ENCODE results near the gene TIMM10.
A peak's percentile ranks its signal among the peaks of the same experiment; 100 is the strongest.

Gene TIMM10

DNA sequence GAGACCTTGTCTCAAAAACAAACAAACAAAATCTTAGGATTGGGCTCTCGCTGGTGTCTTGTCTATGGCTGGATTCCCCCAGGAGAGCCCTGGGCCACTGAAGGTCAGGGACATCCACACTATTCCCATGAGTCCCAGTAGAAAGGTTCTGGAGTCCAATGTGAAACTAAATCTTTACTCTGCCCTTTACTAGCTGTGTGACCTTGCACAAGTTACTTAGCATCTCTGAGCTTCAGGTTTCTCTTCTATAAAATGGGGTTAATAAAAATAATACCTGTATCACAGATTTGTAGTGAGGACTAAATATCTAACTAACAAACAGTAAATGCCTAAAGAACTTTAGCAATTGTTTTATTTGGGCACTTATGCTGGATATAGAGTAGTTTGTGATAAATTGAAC, 24.0 kb downstream of the TIMM10 start:
- H3K27ac Mint-ChIP-seq = no peak overlapping the region
- no peaks in the 10 kb centered on the region for H3K4me1 Mint-ChIP-seq (ENCODE audit: low read depth)
- intact Hi-C loops (cut with micrococcal nuclease) = no loop called here
- no peaks in the 10 kb centered on the region for H3K36me3 Mint-ChIP-seq (ENCODE audit: low read depth)
- no peaks in the 10 kb centered on the region for H3K9me3 Mint-ChIP-seq
- H3K4me3 Mint-ChIP-seq = no peak overlapping the region
- no peaks in the 10 kb centered on the region for H3K27me3 Mint-ChIP-seq

DNA sequence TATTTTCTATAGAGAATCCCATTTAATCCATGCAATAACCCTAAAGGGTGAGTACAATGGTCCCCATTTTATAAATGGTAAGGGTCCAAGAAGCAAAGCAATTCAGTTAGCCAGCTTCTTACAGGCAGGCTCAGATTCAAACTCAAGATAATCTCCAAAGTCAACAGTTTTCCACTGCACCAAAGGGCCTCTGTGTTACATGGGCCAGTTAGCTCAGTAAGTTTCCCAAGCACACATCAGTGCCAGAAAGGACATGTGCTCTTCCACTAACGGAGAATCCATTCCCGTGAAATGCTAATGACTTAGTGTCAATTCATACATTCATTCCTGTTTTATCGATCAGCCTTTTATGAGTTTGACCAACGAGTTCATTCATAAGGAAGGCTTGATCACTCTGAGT, 26.0 kb downstream of the TIMM10 start:
- H3K9me3 Mint-ChIP-seq = no peaks in the 10 kb centered on the region
- no peaks in the 10 kb centered on the region for H3K27me3 Mint-ChIP-seq
- intact Hi-C loops (cut with micrococcal nuclease) = no loop called here
- H3K4me1 Mint-ChIP-seq (ENCODE audit: low read depth) = peaks cover 9% of the 10 kb centered on the region
- peaks cover 4% of the 10 kb centered on the region for H3K36me3 Mint-ChIP-seq (ENCODE audit: low read depth)
- H3K4me3 Mint-ChIP-seq = no peak overlapping the region
- H3K27ac Mint-ChIP-seq = no peak overlapping the region

DNA sequence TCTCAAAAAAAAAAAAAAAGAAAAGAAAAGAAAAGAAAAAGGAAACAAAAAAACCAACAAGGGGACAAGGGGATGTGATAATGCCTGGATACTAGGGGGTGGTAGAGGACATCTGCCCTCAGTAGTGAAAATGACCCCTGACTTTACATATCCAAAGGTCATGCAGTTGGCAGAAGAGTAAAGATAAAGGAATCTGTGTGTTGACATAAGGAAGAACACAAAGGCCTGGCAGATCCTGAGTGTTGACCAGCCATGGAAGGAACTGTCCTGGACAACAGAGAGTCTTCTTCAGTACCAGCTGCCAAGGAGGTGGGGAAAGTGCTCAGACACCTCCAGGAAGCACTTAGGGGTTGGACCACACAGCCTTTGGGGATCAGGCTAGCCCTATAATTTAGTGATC, 27.7 kb downstream of the TIMM10 start:
- peaks cover 9% of the 10 kb centered on the region for H3K4me1 Mint-ChIP-seq (ENCODE audit: low read depth)
- peaks cover 4% of the 10 kb centered on the region for H3K36me3 Mint-ChIP-seq (ENCODE audit: low read depth)
- intact Hi-C loops (cut with micrococcal nuclease) = no loop called here
- no peak overlapping the region for H3K4me3 Mint-ChIP-seq
- no peaks in the 10 kb centered on the region for H3K9me3 Mint-ChIP-seq
- H3K27me3 Mint-ChIP-seq = no peaks in the 10 kb centered on the region
- no peak overlapping the region for H3K27ac Mint-ChIP-seq

DNA sequence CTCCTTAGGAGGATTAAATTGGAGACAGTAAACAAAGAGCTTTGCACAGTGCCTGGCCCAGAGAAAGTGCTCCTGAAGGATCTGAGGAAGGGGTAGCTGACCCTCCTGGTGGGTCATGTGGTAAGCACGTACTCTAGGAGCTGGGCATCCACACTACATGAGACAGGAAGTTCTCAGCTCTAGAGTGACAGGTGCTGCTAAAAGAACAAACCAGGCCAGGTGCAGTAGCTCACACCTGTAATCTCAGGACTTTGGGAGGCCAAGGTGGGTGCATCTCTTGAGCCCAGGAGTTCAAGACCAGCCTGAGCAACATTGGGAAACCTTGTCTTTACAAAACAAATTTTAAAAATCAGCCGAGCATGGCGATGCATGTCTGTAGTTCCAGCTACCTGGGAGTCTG, 28.2 kb downstream of the TIMM10 start:
- H3K36me3 Mint-ChIP-seq (ENCODE audit: low read depth) = peaks cover 4% of the 10 kb centered on the region
- no peaks in the 10 kb centered on the region for H3K9me3 Mint-ChIP-seq
- intact Hi-C loops (cut with micrococcal nuclease) = no loop called here
- peaks cover 9% of the 10 kb centered on the region for H3K4me1 Mint-ChIP-seq (ENCODE audit: low read depth)
- H3K4me3 Mint-ChIP-seq = no peak overlapping the region
- no peaks in the 10 kb centered on the region for H3K27me3 Mint-ChIP-seq
- no peak overlapping the region for H3K27ac Mint-ChIP-seq

DNA sequence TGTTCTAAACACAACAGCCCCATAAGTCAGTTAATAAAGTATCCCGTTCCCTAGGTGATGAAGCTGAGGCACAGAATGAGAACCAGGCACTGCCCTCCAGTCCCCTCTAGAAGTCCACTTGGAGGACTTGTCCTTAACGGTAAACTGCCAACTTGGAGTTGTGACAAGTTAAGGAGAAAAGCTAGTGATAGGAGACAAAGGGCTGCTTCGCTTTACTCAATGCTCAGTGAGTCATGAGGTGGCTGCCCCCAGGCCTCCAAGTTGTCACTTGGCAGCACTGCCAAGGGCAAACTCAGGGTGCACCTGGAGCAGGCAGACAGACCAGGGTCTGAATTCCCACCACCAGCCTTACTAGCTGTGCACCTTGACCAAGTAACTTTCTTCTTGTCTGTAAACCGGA, 28.6 kb downstream of the TIMM10 start:
- no peak overlapping the region for H3K27ac Mint-ChIP-seq
- no peak overlapping the region for H3K4me3 Mint-ChIP-seq
- H3K4me1 Mint-ChIP-seq (ENCODE audit: low read depth) = peaks cover 9% of the 10 kb centered on the region
- no peaks in the 10 kb centered on the region for H3K9me3 Mint-ChIP-seq
- no peaks in the 10 kb centered on the region for H3K27me3 Mint-ChIP-seq
- peaks cover 4% of the 10 kb centered on the region for H3K36me3 Mint-ChIP-seq (ENCODE audit: low read depth)
- intact Hi-C loops (cut with micrococcal nuclease) = no loop called here

DNA sequence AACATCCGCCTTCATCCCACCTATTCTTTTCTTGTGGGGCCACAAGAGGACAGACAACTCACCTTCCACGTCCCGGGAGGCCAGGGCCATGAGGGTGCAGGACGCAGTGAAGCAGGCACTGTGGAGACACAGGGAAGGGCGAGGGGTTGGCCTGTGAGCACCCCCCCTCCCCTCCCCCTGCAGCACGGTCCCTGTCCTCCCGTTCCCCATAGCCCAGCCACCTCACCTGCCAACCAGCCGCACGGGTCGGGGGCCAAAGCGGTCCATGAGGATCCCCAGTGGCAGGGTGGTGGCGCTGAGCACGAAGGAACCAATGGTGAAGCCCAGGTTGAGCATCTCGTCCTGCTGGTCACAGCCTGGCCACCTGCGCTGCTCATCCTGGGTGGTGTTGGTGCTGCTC, 29.6 kb downstream of the TIMM10 start:
- Mint-ChIP-seq H3K4me1 (ENCODE audit: low read depth) (peaks cover 9% of the 10 kb centered on the region), H3K4me3 (no peak overlapping the region), H3K36me3 (ENCODE audit: low read depth) (peaks cover 4% of the 10 kb centered on the region), H3K9me3 (no peaks in the 10 kb centered on the region), H3K27me3 (no peaks in the 10 kb centered on the region), H3K27ac (no peak overlapping the region)
- intact Hi-C loops (cut with micrococcal nuclease) = no loop called here

DNA sequence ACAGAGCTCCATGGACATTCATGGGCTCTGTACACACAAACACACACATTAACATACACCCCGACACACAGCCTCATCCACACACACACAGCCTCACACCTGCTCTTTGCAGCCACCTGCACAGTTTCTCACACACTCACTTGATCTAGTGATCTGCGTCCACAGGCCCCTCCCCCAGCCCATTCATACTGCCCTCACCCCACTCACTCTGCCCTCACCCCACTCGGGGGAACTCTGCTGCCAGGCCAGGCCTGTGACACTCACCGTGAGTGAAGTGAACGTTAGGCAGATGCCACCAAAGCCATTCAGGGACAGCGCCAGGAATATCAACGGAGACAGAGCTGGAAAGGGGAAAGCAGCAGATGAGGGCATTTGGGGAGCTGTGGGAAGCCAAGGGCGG, 30.0 kb downstream of the TIMM10 start:
- intact Hi-C loops (cut with micrococcal nuclease) = no loop called here
- Mint-ChIP-seq H3K27ac (no peak overlapping the region), H3K9me3 (no peaks in the 10 kb centered on the region), H3K4me3 (no peak overlapping the region), H3K4me1 (ENCODE audit: low read depth) (peaks cover 9% of the 10 kb centered on the region), H3K27me3 (no peaks in the 10 kb centered on the region), H3K36me3 (ENCODE audit: low read depth) (peaks cover 4% of the 10 kb centered on the region)

DNA sequence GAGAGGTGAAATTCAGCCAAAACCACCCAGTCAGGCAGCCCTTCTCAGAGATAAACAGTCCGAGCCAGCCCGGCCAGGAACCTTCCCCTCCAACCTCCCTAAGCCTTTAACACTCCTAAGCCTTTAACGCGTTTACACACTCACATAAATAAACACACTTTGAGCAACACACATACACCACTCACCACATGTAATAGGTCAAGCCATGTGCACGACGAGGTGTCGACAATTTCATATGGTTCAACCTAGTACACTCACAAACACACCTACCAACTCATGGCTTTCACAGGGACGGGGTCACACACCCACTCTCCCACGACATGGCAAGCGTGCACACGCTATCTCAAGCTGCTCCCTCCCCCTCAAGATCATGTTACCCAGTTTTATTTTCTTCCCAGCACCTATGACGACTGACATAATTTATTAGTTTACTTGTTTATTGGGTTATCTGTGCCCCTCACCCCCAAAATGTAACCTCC, 30.5 kb downstream of the TIMM10 start:
- Mint-ChIP-seq H3K27ac (peak overlapping the region; percentile 26), H3K27me3 (no peaks in the 10 kb centered on the region), H3K4me3 (peak overlapping the region; percentile 33), H3K9me3 (no peaks in the 10 kb centered on the region), H3K36me3 (ENCODE audit: low read depth) (peaks cover 4% of the 10 kb centered on the region), H3K4me1 (ENCODE audit: low read depth) (peaks cover 9% of the 10 kb centered on the region)
- intact Hi-C loops (cut with micrococcal nuclease) = no loop called here

DNA sequence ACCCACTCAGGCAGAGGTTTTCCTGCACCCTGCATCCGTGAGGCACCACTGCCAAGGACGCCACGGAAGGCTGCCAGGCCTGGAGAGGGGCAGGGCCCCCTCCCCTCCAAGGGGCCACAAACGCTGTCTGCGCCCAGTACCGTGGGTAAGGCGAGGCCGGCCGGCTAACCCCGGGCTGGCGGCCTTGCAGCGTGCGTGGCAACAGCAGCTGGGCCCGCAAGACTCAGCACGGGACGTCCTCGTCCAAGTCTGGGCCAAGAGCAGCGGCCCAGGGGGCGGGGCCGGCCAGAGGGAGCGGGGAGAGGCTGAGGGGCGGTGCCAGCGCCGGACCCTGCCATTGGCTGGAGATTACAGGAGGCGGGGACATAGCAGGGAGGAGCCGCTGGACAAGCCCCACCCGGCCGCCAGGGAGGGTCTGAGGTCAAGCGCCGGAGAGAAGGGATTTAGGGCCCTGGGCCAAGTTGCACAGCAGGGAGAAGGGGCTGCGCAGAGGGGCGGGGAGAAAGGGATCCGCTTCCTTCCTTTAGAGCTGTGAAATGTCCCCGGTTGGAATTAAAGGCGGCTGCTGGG, 31.1 kb downstream of the TIMM10 start:
- Mint-ChIP-seq H3K27me3 (no peaks in the 10 kb centered on the region), H3K36me3 (ENCODE audit: low read depth) (peaks cover 4% of the 10 kb centered on the region), H3K9me3 (no peaks in the 10 kb centered on the region), H3K4me3 (peak overlapping the region; percentile 33), H3K4me1 (ENCODE audit: low read depth) (peaks cover 9% of the 10 kb centered on the region), H3K27ac (peak overlapping the region; percentile 26)
- intact Hi-C loops (cut with micrococcal nuclease) = no loop called here

DNA sequence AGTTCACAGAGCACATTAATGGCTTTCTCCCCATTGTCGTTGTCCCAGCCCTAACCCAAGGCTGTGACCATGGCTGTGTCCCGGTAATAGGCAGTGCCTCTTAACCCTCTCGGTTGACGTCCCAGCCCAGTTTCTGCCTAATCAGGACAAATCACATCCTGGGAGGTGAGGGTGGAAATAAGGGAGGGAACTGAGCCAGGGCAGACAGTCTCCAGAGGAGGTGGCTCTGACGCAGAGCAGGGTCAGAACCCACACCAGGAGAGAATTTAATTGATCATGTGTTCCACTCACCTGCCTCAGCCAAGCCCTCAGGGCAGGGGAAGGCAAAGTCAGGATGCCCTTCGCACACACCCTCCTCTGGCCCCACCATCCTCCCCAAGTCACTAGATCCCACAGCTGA, 32.0 kb downstream of the TIMM10 start:
- H3K36me3 Mint-ChIP-seq (ENCODE audit: low read depth) = peaks cover 4% of the 10 kb centered on the region
- no peak overlapping the region for H3K27ac Mint-ChIP-seq
- no peaks in the 10 kb centered on the region for H3K9me3 Mint-ChIP-seq
- H3K4me1 Mint-ChIP-seq (ENCODE audit: low read depth) = peaks cover 9% of the 10 kb centered on the region
- intact Hi-C loops (cut with micrococcal nuclease) = no loop called here
- no peak overlapping the region for H3K4me3 Mint-ChIP-seq
- H3K27me3 Mint-ChIP-seq = no peaks in the 10 kb centered on the region

DNA sequence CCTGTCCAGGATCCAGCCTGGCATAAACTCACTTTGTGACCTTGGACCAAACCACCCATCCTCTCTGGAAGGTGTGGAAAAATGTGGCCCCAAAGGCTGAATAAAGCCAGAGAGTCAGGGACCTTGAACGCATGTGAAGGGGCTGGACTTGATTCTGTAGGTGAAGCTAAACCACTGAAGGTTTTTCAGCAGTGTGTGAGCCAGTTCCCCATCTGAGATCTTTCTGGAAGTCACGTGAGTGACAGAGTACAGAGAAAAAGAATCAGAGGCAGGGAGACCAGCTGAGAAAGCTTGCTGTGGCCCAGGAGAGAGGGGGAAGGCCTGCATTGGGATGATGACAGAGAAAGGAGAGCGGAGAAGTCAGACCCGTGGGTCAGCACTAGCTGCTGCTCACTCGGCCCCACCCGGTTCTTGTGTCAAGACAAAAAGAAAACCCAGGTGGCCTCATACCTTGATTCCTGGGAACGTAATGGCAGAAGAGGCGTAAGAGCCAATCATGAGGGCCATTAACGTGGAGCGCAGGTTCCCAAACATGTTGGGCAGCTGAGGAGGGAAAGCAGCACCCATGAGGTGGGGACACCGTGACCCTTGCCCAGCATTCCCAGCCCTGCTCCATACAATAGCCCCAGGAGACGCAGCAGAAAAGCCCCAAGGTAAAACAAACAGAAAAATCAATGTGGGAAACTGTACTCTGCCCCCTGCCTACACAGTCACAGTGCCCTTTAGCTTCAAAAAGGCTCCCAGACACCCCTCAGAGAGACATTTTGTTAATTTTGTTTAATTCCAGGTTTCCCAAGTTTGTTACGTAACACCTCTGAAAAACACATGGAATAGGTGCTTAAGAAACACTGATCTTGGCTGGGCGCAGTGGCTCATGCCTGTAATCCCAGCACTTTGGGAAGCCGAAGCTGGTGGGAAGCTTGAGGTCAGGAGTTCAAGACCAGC, 33.0 kb downstream of the TIMM10 start:
- Mint-ChIP-seq H3K27me3 (no peaks in the 10 kb centered on the region), H3K36me3 (ENCODE audit: low read depth) (peaks cover 4% of the 10 kb centered on the region), H3K4me1 (ENCODE audit: low read depth) (peaks cover 9% of the 10 kb centered on the region), H3K4me3 (no peak overlapping the region), H3K9me3 (no peaks in the 10 kb centered on the region), H3K27ac (no peak overlapping the region)
- intact Hi-C loops (cut with micrococcal nuclease) = no loop called here

DNA sequence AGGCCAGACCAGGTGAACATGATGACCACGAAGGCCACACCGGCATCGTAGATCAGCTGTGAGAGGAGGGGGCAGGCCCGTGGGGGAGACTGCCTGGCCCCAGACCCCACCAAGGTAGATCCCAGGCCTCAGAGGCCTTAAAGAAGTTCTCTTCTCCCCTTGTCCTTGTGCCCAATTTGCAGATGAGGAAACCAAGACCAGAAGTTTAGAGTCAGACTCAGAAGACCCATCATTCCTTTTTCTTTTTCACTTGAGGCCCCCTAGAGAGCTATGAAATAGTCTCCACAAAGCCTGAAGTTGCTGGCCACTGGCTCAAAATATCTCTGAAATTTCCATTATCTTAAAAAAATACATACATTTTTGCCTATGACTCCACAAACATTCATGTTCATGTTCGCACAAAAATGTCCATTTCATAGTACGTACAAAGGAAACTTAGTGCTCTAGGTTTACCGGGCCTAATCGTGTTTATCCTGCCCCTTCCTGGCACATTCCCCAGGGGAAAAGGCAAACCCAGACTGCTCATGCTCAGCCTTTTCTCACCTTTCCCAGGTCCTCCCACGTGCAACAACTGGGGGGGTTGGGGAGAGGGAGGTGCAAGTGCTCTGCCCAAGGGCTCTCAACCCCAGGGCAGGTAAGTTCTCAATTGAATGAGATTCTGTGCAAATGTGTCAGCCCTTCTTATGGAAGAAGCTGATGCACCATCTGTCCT, 34.3 kb downstream of the TIMM10 start:
- Mint-ChIP-seq H3K27ac (no peak overlapping the region), H3K9me3 (no peaks in the 10 kb centered on the region), H3K4me3 (no peak overlapping the region), H3K4me1 (ENCODE audit: low read depth) (peaks cover 9% of the 10 kb centered on the region), H3K36me3 (ENCODE audit: low read depth) (peaks cover 5% of the 10 kb centered on the region), H3K27me3 (no peaks in the 10 kb centered on the region)
- intact Hi-C loops (cut with micrococcal nuclease) = loop anchor here (1.0 kb wide), 1 partner anchor 27 kb away; no protein-coding TSS in a partner anchor

DNA sequence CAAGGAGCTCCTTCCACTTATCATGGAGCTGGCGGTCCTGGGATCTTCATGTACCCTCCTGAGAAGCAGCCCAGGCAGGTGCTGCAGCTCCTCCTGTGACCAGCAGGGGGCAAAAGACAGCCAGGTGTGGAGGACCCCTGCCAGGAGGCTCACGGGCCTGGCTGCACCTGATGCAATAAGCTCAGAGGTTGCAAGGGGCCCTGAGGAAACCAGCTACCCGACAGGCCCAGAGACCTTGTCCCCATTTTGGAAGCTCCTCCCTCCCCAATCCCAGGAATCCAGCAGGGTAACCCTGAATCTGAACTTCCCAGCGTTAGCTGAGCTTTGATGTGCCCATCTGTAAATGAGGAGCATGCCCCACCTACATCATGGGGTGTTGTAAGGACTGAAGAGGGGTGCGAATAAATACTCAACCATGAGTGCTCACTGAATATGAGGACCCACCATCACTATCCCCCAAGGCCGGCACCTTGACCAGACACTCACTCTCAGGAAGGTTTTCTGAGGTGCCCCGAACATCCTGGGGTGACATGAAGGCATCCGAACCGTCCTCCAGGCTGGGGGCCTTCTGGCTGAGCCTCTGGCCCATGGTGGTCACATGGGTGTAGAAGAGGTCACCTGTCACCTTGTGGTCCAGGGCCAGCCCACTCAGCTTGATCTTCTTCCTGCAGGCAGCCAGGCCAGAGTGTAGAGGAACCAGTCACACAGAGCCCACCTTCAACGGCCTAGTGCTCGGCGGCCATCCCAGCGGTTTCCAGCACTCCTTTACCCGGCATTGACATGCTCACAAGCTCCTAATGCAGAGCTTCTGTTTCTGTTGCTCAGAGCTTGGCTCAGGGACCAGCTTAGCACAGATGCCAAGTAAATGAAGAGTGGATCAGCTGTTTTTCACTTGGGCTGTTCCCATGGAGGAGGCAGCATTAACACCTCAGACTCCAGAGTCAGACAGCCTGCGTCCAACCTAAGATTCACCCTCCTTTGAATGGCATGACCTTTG, 36.7 kb downstream of the TIMM10 start:
- no peaks in the 10 kb centered on the region for H3K9me3 Mint-ChIP-seq
- H3K4me3 Mint-ChIP-seq = no peak overlapping the region
- intact Hi-C loops (cut with micrococcal nuclease) = loop anchor here (1.0 kb wide), 1 partner anchor 33 kb away; no protein-coding TSS in a partner anchor
- peaks cover 6% of the 10 kb centered on the region for H3K36me3 Mint-ChIP-seq (ENCODE audit: low read depth)
- H3K27me3 Mint-ChIP-seq = no peaks in the 10 kb centered on the region
- no peak overlapping the region for H3K27ac Mint-ChIP-seq
- H3K4me1 Mint-ChIP-seq (ENCODE audit: low read depth) = no peaks in the 10 kb centered on the region

Data from dendritic cell treated with granulocyte-macrophage colony-stimulating factor and Interleukin-4, amounts not matched to agents 40 ng/mL and 50 ng/mL, for 4 days (primary cell).